Subcutaneous adipose tissue (tissue), 4 donors: Measurements from ENCODE around the gene DDX28. TPM values are rescaled to one million over a fixed set of nuclear protein-coding genes. Genes with fewer than 3 reads are reported as not detected.
"Not testable (repeated sequence)": the region's sequence is repeated elsewhere in the genome, so short reads cannot be mapped to it uniquely, and the experiment has no call there.

Experiments
- total RNA-seq, 4 donors: library from RNA; depleted of rRNA; stranded (reverse); fragments of >200 nt; gene quantifications; one replicate each; pipeline ENCODE4 v1.1.0, GENCODE V29; 2016
- TF ChIP-seq, protein P1 (sequence below): fragments of 450-650 bp; IDR thresholded peaks from one replicate; pipeline ENCODE4 v1.5.1; 2016; ENCODE audit warnings: low read depth, mild to moderate bottlenecking, control low read depth, antibody characterized with exemption, moderate library complexity

The DDX28 gene
- total RNA-seq, 4 donors from 2014 or later, result 6.2 to 8.5 (median 7.2) TPM

DNA sequence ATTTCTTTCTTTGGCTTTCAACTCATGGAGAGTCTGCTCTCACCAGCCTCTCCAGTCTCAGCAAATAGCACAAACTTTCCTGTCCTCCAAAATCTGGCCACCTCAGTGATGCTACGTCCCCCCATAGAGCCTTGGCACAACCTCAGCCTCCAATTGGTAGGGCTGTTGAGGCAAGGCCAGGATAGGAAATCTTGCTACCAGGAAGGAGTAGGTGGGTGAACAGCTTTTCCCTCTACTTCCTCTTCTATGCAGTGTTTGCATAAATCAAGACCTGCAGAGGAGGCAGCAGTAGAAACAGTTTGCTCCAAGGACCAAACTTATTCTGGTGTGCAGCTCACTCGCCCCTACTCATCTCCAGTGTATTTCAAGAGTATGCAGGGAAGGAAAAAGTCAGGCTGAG lies 23.0 kb downstream of the DDX28 start:
- TF ChIP-seq, protein P1, sequence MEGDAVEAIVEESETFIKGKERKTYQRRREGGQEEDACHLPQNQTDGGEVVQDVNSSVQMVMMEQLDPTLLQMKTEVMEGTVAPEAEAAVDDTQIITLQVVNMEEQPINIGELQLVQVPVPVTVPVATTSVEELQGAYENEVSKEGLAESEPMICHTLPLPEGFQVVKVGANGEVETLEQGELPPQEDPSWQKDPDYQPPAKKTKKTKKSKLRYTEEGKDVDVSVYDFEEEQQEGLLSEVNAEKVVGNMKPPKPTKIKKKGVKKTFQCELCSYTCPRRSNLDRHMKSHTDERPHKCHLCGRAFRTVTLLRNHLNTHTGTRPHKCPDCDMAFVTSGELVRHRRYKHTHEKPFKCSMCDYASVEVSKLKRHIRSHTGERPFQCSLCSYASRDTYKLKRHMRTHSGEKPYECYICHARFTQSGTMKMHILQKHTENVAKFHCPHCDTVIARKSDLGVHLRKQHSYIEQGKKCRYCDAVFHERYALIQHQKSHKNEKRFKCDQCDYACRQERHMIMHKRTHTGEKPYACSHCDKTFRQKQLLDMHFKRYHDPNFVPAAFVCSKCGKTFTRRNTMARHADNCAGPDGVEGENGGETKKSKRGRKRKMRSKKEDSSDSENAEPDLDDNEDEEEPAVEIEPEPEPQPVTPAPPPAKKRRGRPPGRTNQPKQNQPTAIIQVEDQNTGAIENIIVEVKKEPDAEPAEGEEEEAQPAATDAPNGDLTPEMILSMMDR, result no peak

DNA sequence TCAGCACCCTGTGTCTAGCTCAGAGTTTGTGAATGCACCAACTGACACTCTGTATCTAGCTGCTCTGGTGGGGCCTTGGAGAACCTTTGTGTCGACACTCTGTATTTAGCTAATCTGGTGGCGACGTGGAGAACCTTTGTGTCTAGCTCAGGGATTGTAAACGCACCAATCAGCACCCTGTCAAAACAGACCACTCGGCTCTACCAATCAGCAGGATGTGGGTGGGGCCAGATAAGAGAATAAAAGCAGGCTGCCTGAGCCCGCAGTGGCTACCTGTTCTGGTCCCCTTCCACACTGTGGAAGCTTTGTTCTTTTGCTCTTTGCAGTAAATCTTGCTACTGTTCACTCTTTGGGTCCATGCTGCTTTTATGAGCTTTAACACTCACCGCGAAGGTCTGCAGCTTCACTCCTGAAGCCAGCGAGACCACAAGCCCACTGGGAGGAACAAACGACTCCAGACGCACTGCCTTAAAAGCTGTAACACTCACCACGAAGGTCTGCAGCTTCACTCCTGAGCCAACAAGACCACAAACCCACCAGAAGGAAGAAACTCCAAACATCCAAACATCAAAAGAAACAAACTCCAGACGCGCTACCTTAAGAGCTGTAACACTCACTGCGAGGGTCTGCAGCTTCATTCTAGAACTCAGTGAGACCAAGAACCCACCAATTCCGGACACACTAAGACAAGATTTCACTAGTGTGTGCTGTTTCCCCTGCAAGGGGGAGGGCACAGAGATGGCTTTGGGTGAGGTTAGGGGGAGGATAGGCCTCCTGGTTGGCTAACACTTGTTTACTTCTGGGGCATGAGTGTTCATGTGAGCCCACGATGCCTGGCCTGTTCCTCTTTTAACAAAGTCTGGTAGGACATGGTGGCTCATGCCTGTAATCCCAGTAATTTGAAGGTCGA lies 24.0 kb downstream of the DDX28 start, which contains the start of gene DPEP2:
TSS of gene DPEP2 (minus strand) at position 706 of the 910 bp plus-strand sequence. CDS start 6,272 bp downstream, outside the sequence.
- TF ChIP-seq, protein P1, result not testable (repeated sequence)

DNA sequence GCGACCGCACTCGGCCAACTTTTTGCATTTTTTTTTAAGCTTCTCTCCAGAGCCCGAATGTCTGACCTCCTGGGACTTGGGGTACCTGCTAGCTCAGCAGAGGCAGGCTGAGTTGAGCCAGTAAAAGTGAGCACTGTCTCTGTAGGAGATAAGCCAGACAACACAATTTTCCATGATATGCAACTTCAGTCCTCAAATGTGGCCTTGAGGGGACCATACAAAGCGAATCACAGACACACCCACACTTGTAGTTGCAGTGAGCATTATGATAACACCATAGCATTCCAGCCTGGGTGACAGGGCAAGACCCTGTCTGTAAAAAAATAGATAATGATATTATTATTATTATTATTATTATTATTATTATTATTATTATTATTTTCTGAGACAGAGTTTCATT lies 26.4 kb downstream of the DDX28 start:
- TF ChIP-seq, protein P1, result no peak

DNA sequence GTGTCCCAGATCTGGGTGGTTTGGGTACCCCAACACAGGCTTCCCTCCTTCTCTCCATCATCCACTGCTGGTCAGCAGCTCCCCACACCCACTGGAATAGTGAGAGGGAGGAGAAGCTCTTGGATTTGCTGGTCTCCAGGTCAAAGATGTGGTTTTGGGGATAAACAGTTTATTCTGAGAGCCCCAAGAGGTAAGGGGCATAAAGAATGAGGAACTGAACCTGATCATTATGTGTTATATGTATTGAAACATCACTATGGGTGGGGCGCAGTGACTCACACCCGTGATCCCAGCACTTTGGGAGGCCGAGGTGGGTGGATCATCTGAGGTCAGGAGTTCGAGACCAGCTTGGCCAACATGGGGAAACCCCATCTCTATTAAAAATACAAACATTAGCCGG lies 27.6 kb downstream of the DDX28 start:
- TF ChIP-seq, protein P1, result no peak

DNA sequence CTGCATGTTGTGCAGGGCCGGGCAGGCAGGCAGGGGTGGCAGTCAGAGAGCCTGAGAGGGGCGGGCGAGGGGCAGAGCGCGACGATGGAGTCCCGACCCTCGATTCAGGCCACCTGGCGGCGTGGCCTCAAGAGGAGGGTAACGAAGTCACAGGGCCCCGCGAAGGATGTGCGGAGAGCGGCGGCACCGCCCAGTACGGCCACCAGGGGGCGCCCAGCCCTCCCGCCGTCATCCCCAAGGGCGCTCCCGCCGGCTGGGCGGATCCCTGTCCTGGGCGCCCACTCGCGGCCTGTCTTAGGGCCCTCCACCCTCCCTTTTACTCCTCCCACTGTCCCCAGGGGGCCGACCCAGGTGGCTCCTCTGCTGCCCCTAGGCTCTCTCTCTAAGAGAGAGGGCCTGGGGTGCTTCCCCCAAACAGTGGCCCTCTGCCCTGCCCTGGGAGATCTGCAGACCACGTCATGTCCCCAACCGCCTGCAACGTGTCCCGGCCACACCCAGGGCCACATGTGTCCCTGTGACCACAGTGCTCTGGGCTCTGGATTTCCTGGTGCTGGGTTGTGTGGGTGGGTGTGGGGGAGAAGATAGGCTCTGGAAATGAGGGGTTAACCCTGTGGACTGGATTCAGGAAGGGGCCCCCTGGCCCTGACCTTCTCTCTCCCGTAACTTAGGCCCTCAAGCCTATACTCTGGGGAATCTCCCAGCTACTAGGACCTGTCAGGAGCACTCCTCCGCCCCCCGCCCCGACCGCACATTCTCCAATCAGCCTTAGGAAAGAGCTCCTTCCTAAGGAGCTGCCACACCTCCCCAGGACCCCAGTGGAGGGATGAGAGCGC lies 29.6 kb downstream of the DDX28 start:
- TF ChIP-seq, protein P1, result no peak

DNA sequence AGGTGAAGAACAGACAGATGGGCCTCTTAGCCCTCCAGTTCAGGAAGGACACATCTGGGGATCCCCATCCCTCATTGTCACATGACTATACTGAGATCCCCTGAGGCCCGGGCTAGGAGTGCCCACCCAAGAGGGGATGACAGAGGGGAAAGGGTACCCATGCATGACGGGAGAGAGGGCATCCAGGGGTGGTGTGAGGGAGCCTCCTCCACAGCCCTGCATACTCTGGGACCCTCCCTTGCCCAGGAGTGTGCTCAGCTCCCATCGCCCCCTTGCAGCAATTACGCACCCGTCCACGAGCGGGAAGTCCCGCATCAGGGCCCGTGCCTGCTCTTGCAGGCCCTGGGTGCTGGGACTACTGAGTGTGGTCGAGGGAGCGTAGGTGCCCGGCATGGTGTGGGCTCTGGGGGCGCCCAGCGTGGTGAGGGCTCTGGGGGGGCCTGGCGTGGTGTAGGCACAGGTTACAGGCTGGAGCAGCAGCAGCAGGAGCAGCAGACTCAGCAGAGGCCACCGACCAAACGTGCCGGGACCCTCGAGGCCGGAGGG lies 30.3 kb downstream of the DDX28 start:
- TF ChIP-seq, protein P1, result no peak

DNA sequence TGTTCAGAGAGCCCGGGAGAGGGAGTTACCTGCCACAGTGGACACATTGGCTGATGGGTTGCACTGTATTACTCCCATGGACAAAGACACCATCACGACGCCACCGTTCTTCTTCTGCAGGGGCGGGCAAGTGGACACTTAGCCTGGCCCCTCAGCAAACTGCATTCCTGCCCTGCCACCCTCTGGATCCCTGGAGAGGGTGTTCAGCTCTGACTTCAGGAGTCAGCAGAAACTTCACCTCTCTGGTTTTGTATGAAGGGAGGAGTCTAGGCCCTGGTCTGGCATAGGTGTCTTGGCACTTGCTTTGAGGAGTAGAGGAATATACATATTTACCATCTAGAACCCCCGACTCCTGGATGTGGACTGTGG lies 33.0 kb downstream of the DDX28 start:
- TF ChIP-seq, protein P1, result no peak
